H9 (cell line): ENCODE results near the gene LDB3. TPM values are rescaled to one million over a fixed set of nuclear protein-coding genes. Genes with fewer than 3 reads are reported as not detected.
A peak's percentile ranks its signal among the peaks of the same experiment; 100 is the strongest.

Source experiments
- DNase-seq: peaks from one replicate; pipeline ENCODE4 v3.0.0-alpha.2; 2017
- H2AFZ ChIP-seq: one replicate; pipeline ENCODE4 v1.6.1; 2013; ENCODE audit warnings: mild to moderate bottlenecking, low read length, control low read depth, moderate library complexity
- H2AK5ac ChIP-seq: 2 replicates; pipeline ENCODE4 v1.6.1; 2013; ENCODE audit warnings: low read length, control low read depth, mixed read lengths; ENCODE audit not compliant: insufficient read length
- H2BK120ac ChIP-seq: one replicate; pipeline ENCODE4 v1.6.1; 2013; ENCODE audit warnings: low read depth, mild to moderate bottlenecking, low read length, control low read depth, inconsistent platforms; ENCODE audit not compliant: poor library complexity, severe bottlenecking
- H2BK12ac ChIP-seq: 2 replicates; pipeline ENCODE4 v1.6.1; 2013; ENCODE audit warnings: low read length, control low read depth, mixed read lengths, low read depth; ENCODE audit not compliant: insufficient read length
- H2BK15ac ChIP-seq: 2 replicates; pipeline ENCODE4 v1.6.1; 2013; ENCODE audit warnings: low read depth, low read length, control low read depth
- H2BK20ac ChIP-seq: one replicate; pipeline ENCODE4 v1.6.1; 2013; ENCODE audit warnings: low read depth, mild to moderate bottlenecking, low read length, control low read depth, inconsistent platforms; ENCODE audit not compliant: poor library complexity, severe bottlenecking
- H2BK5ac ChIP-seq: 2 replicates; pipeline ENCODE4 v1.6.1; 2013; ENCODE audit warnings: low read length, control low read depth, mixed read lengths; ENCODE audit not compliant: insufficient read length
- H3K14ac ChIP-seq: 2 replicates; pipeline ENCODE4 v1.6.1; 2013; ENCODE audit warnings: low read length, control low read depth; ENCODE audit not compliant: insufficient read depth
- H3K18ac ChIP-seq: 2 replicates; pipeline ENCODE4 v1.6.1; 2013; ENCODE audit warnings: low read depth, mild to moderate bottlenecking, mixed read lengths, low read length, control low read depth; ENCODE audit not compliant: insufficient read length
- H3K23ac ChIP-seq: 2 replicates; pipeline ENCODE4 v1.6.1; 2013; ENCODE audit warnings: low read length, control low read depth, mixed read lengths, low read depth; ENCODE audit not compliant: insufficient read length
- H3K23me2 ChIP-seq: 2 replicates; pipeline ENCODE4 v1.6.1; 2013; ENCODE audit warnings: low read depth, mild to moderate bottlenecking, mixed read lengths, low read length, control low read depth; ENCODE audit not compliant: insufficient read length, poor library complexity, severe bottlenecking
- H3K27ac ChIP-seq: 2 replicates; pipeline ENCODE4 v1.5.1; 2013; ENCODE audit warnings: low read length, control low read depth, mixed read lengths, low read depth; ENCODE audit not compliant: insufficient read length
- H3K27me3 ChIP-seq: 2 replicates; pipeline ENCODE4 v1.6.1; 2013; ENCODE audit warnings: low read length, control low read depth, inconsistent platforms; ENCODE audit not compliant: insufficient read depth
- H3K4ac ChIP-seq: 2 replicates; pipeline ENCODE4 v1.6.1; 2013; ENCODE audit warnings: low read depth, mild to moderate bottlenecking, control low read depth, inconsistent platforms, low read length, moderate library complexity
- H3K4me1 ChIP-seq: 2 replicates; pipeline ENCODE4 v1.6.1; 2013; ENCODE audit warnings: low read length, control low read depth, inconsistent platforms; ENCODE audit not compliant: insufficient read depth
- H3K4me2 ChIP-seq: 2 replicates; pipeline ENCODE4 v1.6.1; 2013; ENCODE audit warnings: low read length, control low read depth, mixed read lengths; ENCODE audit not compliant: insufficient read length, insufficient read depth
- H3K56ac ChIP-seq: 2 replicates; pipeline ENCODE4 v1.6.1; 2013; ENCODE audit warnings: low read depth, mild to moderate bottlenecking, mixed read lengths, low read length, control low read depth; ENCODE audit not compliant: insufficient read length
- H3K79me1 ChIP-seq: 2 replicates; pipeline ENCODE4 v1.6.1; 2013; ENCODE audit warnings: low read depth, mild to moderate bottlenecking, moderate library complexity, low read length, control low read depth, inconsistent platforms; ENCODE audit not compliant: insufficient read depth, poor library complexity, severe bottlenecking
- H3K79me2 ChIP-seq: 2 replicates; pipeline ENCODE4 v1.6.1; 2013; ENCODE audit warnings: low read length, control low read depth, inconsistent platforms; ENCODE audit not compliant: insufficient read depth
- H3K9ac ChIP-seq: 2 replicates; pipeline ENCODE4 v1.6.1; 2013; ENCODE audit warnings: low read length, control low read depth, mixed read lengths; ENCODE audit not compliant: insufficient read length; ENCODE audit errors: extremely low read depth
- H3K9me3 ChIP-seq: one replicate; pipeline ENCODE4 v1.6.1; 2013; ENCODE audit warnings: low read depth, low read length, inconsistent platforms; ENCODE audit not compliant: control insufficient read depth
- H3T11ph ChIP-seq: one replicate; pipeline ENCODE4 v1.6.1; 2013; ENCODE audit warnings: mild to moderate bottlenecking, low read length, control low read depth, inconsistent platforms
- H4K20me1 ChIP-seq: one replicate; pipeline ENCODE4 v1.6.1; 2013; ENCODE audit not compliant: control insufficient read depth, insufficient read length, insufficient read depth
- H4K5ac ChIP-seq: 2 replicates; pipeline ENCODE4 v1.6.1; 2013; ENCODE audit warnings: low read depth, mild to moderate bottlenecking, mixed read lengths, low read length, control low read depth; ENCODE audit not compliant: insufficient read length
- H4K8ac ChIP-seq: replicated peaks from 2 replicates; pipeline ENCODE4 v1.6.1; 2013; ENCODE audit warnings: low read length, control low read depth, mixed read lengths, low read depth; ENCODE audit not compliant: insufficient read length
- H4K91ac ChIP-seq: 2 replicates; pipeline ENCODE4 v1.6.1; 2013; ENCODE audit warnings: low read depth, mild to moderate bottlenecking, moderate library complexity, mixed read lengths, low read length, control low read depth; ENCODE audit not compliant: insufficient read length
- H3K27ac Mint-ChIP-seq, 3 experiments: 2 replicates in 2 of 3; 3 replicates in 1 of 3; pipeline ENCODE4 v1.8.0; 2020 to 2021; ENCODE audit warnings: mixed read lengths in 3 of 3, mild to moderate bottlenecking in 1 of 3, moderate library complexity in 1 of 3
- H3K27me3 Mint-ChIP-seq: 2 replicates; pipeline ENCODE4 v1.8.0; 2021; ENCODE audit warnings: low read depth, mild to moderate bottlenecking, moderate library complexity, mixed read lengths
- H3K36me3 Mint-ChIP-seq, 3 experiments: 2 replicates in 2 of 3; 3 replicates in 1 of 3; pipeline ENCODE4 v1.8.0; 2020 to 2021; ENCODE audit warnings: low read depth in 3 of 3, mixed read lengths in 3 of 3; ENCODE audit not compliant: insufficient read depth in 1 of 3
- H3K4me1 Mint-ChIP-seq, 2 experiments: 2 replicates each; pipeline ENCODE4 v1.8.0; 2020; ENCODE audit warnings: mixed read lengths in 2 of 2
- H3K4me3 Mint-ChIP-seq, 2 experiments: 2 replicates in 1 of 2; 3 replicates in 1 of 2; pipeline ENCODE4 v1.8.0; 2020 to 2021; ENCODE audit warnings: mild to moderate bottlenecking in 2 of 2, mixed read lengths in 2 of 2, moderate library complexity in 1 of 2
- H3K9me3 Mint-ChIP-seq, 2 experiments: 2 replicates in 1 of 2; 3 replicates in 1 of 2; pipeline ENCODE4 v1.8.0; 2020; ENCODE audit warnings: mild to moderate bottlenecking in 2 of 2, mixed read lengths in 2 of 2, moderate library complexity in 1 of 2
- WGBS: extraction: QIAGEN DNeasy Blood & Tissue Kit; methylation state at CpG from one replicate; pipeline ENCODE4 v1.1.7; 2013; ENCODE audit warnings: missing lambda C conversion rate, low lambda C conversion rate, mixed read lengths; ENCODE audit not compliant: insufficient read length; ENCODE audit errors: extremely low coverage; 5-methylcytosine and 5-hydroxymethylcytosine counted together
- total RNA-seq: library from RNA; stranded (reverse); gene quantifications from 2 replicates; pipeline ENCODE4 v1.2.1, GENCODE V29; 2021
- TF ChIP-seq, protein P1 (sequence below): fragments of 200-600 bp; sonication (generic); conservative IDR thresholded peaks from 3 replicates; pipeline ENCODE4 v1.8.0; 2021; ENCODE audit warnings: antibody characterized with exemption, mild to moderate bottlenecking

Gene LDB3
- total RNA-seq, 1 experiment from 2014 or later: 0.17 TPM

DNA sequence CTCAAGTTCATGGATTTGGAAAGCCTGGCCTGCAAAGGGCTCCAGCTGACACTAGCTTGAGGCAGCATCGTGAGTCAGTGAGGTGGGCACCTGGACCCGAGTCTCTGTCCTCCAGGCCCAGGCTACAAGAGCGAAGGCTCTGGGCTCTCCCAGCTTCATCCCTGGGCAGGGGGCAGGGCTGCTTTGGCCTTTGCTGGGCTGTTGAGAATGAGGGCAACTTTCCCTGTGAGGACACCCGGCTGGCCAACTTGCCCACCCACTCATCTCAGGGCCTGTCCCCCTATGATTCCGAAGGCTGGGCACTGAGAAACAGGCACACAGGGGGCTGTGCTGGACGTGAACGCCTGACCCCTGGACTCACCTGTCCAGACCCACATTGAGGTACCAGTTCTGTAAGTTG is 24.4 kb downstream of the LDB3 start:
- no peak overlapping the region for H3K18ac ChIP-seq
- peak overlapping the region in 1 of 3 experiments; percentile 35; a peak in 1 of 7 replicates for H3K27ac Mint-ChIP-seq
- no peak overlapping the region for H3K4ac ChIP-seq
- TF ChIP-seq, protein P1, sequence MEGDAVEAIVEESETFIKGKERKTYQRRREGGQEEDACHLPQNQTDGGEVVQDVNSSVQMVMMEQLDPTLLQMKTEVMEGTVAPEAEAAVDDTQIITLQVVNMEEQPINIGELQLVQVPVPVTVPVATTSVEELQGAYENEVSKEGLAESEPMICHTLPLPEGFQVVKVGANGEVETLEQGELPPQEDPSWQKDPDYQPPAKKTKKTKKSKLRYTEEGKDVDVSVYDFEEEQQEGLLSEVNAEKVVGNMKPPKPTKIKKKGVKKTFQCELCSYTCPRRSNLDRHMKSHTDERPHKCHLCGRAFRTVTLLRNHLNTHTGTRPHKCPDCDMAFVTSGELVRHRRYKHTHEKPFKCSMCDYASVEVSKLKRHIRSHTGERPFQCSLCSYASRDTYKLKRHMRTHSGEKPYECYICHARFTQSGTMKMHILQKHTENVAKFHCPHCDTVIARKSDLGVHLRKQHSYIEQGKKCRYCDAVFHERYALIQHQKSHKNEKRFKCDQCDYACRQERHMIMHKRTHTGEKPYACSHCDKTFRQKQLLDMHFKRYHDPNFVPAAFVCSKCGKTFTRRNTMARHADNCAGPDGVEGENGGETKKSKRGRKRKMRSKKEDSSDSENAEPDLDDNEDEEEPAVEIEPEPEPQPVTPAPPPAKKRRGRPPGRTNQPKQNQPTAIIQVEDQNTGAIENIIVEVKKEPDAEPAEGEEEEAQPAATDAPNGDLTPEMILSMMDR: no peak
- no peaks in the 10 kb centered on the region for H3K79me1 ChIP-seq
- no peak overlapping the region for H2BK15ac ChIP-seq
- H3K27ac ChIP-seq: no peak overlapping the region
- H3K9ac ChIP-seq: no peak overlapping the region
- no peak overlapping the region for H4K91ac ChIP-seq
- no peak overlapping the region for H2AFZ ChIP-seq
- H3K9me3 ChIP-seq: no peaks in the 10 kb centered on the region
- H3K4me3 Mint-ChIP-seq: no peak overlapping the region
- H3K23me2 ChIP-seq: no peaks in the 10 kb centered on the region
- H3K27me3 Mint-ChIP-seq: peaks cover 8% of the 10 kb centered on the region
- no peaks in the 10 kb centered on the region for H3K36me3 Mint-ChIP-seq
- peaks cover 37 to 40% of the 10 kb centered on the region in 2 experiments for H3K4me1 Mint-ChIP-seq
- no peak overlapping the region for H3T11ph ChIP-seq
- no peak overlapping the region for H3K4me2 ChIP-seq
- DNase-seq: no peak
- no peak overlapping the region for H2BK120ac ChIP-seq
- no peak overlapping the region for H2BK20ac ChIP-seq
- H3K79me2 ChIP-seq: no peaks in the 10 kb centered on the region
- H2BK12ac ChIP-seq: no peak overlapping the region
- no peaks in the 10 kb centered on the region for H3K9me3 Mint-ChIP-seq
- no peak overlapping the region for H3K23ac ChIP-seq
- no peak overlapping the region for H2BK5ac ChIP-seq
- no peaks in the 10 kb centered on the region for H4K20me1 ChIP-seq
- no peak overlapping the region for H3K14ac ChIP-seq
- H2AK5ac ChIP-seq: no peak overlapping the region
- no peaks in the 10 kb centered on the region for H3K27me3 ChIP-seq
- H4K8ac ChIP-seq: no peak overlapping the region
- no peak overlapping the region for H4K5ac ChIP-seq
- WGBS: no CpG with 5 or more reads among the region's 7 CpGs
- peaks cover 4% of the 10 kb centered on the region; the same call in 1 of the 2 replicates for H3K4me1 ChIP-seq
- no peak overlapping the region for H3K56ac ChIP-seq
